ENCODE measurements around the gene WAS. TPM values are rescaled to one million over a fixed set of nuclear protein-coding genes. Genes with fewer than 3 reads are reported as not detected.

Gene WAS
- polyA plus RNA-seq, 1 donor from 2014 or later, result 1.0 TPM

GRCh38 chrX:48663241-48663640 lies 20.4 kb upstream of the WAS start:
- Histone ChIP-seq H2AFZ (ENCODE audit: low read depth, low read length) (no peak overlapping the region), H3K9me2 (ENCODE audit: insufficient read depth, low read length) (no peaks in the 10 kb centered on the region), H3K4me2 (ENCODE audit: low read length) (no peak overlapping the region), H4K20me1 (ENCODE audit: insufficient read depth) (no peaks in the 10 kb centered on the region), H3K79me2 (replicated peaks; ENCODE audit: insufficient read depth, low read length) (no peaks in the 10 kb centered on the region), H3K27me3 (ENCODE audit: insufficient read depth, low read depth, low read length) (no peaks in the 10 kb centered on the region), H3K4me3 (ENCODE audit: low read length) (no peak overlapping the region), H3K9ac (ENCODE audit: low read length) (no peak overlapping the region), H3K36me3 (ENCODE audit: insufficient read depth, low read length) (no peaks in the 10 kb centered on the region), H3K9me3 (ENCODE audit: low read length) (no peaks in the 10 kb centered on the region), H3K27ac (ENCODE audit: low read length) (no peak overlapping the region), H3F3A (ENCODE audit: insufficient read depth, low read length, poor library complexity, severe bottlenecking) (no peaks in the 10 kb centered on the region)
- TF ChIP-seq TAF1 (IDR thresholded peaks at IDR 0.05; ENCODE audit: low read depth) (no peak), RAD21 (conservative IDR thresholded peaks at IDR 0.05) (no peak), EZH2 (IDR thresholded peaks at IDR 0.05; ENCODE audit: borderline replicate concordance, insufficient read depth, low read length, poor library complexity, severe bottlenecking) (no peak)

- H3K27me3 ChIP-seq (ENCODE audit: insufficient read depth, low read depth, low read length), result no peaks in the 10 kb centered on the region
- no peak overlapping the region for H3K9ac ChIP-seq (ENCODE audit: low read length)
- TF ChIP-seq MXI1 (conservative IDR thresholded peaks at IDR 0.05; ENCODE audit: poor library complexity, severe bottlenecking) (no peak), SMC3 (conservative IDR thresholded peaks at IDR 0.05; ENCODE audit: poor library complexity) (no peak), TAF1 (IDR thresholded peaks at IDR 0.05; ENCODE audit: low read depth) (no peak), RAD21 (conservative IDR thresholded peaks at IDR 0.05) (no peak), POLR2AphosphoS5 (IDR thresholded peaks at IDR 0.05) (no peak), EP300 (conservative IDR thresholded peaks at IDR 0.05; ENCODE audit: poor library complexity, severe bottlenecking) (no peak), CTCF (IDR thresholded peaks at IDR 0.05; ENCODE audit: poor library complexity, severe bottlenecking) (no peak), EZH2 (IDR thresholded peaks at IDR 0.05; ENCODE audit: borderline replicate concordance, insufficient read depth, low read length, poor library complexity, severe bottlenecking) (no peak)
- TF ChIP-seq, protein P1, sequence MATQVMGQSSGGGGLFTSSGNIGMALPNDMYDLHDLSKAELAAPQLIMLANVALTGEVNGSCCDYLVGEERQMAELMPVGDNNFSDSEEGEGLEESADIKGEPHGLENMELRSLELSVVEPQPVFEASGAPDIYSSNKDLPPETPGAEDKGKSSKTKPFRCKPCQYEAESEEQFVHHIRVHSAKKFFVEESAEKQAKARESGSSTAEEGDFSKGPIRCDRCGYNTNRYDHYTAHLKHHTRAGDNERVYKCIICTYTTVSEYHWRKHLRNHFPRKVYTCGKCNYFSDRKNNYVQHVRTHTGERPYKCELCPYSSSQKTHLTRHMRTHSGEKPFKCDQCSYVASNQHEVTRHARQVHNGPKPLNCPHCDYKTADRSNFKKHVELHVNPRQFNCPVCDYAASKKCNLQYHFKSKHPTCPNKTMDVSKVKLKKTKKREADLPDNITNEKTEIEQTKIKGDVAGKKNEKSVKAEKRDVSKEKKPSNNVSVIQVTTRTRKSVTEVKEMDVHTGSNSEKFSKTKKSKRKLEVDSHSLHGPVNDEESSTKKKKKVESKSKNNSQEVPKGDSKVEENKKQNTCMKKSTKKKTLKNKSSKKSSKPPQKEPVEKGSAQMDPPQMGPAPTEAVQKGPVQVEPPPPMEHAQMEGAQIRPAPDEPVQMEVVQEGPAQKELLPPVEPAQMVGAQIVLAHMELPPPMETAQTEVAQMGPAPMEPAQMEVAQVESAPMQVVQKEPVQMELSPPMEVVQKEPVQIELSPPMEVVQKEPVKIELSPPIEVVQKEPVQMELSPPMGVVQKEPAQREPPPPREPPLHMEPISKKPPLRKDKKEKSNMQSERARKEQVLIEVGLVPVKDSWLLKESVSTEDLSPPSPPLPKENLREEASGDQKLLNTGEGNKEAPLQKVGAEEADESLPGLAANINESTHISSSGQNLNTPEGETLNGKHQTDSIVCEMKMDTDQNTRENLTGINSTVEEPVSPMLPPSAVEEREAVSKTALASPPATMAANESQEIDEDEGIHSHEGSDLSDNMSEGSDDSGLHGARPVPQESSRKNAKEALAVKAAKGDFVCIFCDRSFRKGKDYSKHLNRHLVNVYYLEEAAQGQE (IDR thresholded peaks at IDR 0.05; ENCODE audit: borderline replicate concordance), result no peak
- H4K20me1 ChIP-seq (ENCODE audit: insufficient read depth), result no peaks in the 10 kb centered on the region
- no peaks in the 10 kb centered on the region for H3K9me3 ChIP-seq (ENCODE audit: low read length)
- no peaks in the 10 kb centered on the region for H3K9me2 ChIP-seq (ENCODE audit: insufficient read depth, low read length)
- no peaks in the 10 kb centered on the region for H3K79me2 ChIP-seq (replicated peaks; ENCODE audit: insufficient read depth, low read length)
- no peaks in the 10 kb centered on the region for H3F3A ChIP-seq (ENCODE audit: insufficient read depth, low read length, poor library complexity, severe bottlenecking)
- no peak overlapping the region for H3K4me3 ChIP-seq (ENCODE audit: low read length)
- no peak overlapping the region for H2AFZ ChIP-seq (ENCODE audit: low read depth, low read length)
- no peaks in the 10 kb centered on the region for H3K36me3 ChIP-seq (ENCODE audit: insufficient read depth, low read length)
- H3K4me2 ChIP-seq (ENCODE audit: low read length), result no peak overlapping the region
- H3K27ac ChIP-seq (ENCODE audit: low read length), result no peak overlapping the region
These were observed 19.4 kb upstream of the WAS start for GRCh38 chrX:48664156-48664555.

- H4K20me1 ChIP-seq (ENCODE audit: insufficient read depth), result no peaks in the 10 kb centered on the region
- H2AFZ ChIP-seq (ENCODE audit: low read depth, low read length), result no peak overlapping the region
- H3K4me2 ChIP-seq (ENCODE audit: low read length), result no peak overlapping the region
- no peaks in the 10 kb centered on the region for H3K36me3 ChIP-seq (ENCODE audit: insufficient read depth, low read length)
- no peak overlapping the region for H3K4me3 ChIP-seq (ENCODE audit: low read length)
- no peaks in the 10 kb centered on the region for H3K9me3 ChIP-seq (ENCODE audit: low read length)
- H3K27ac ChIP-seq (ENCODE audit: low read length), result no peak overlapping the region
- no peak for TF ChIP-seq SMC3 (conservative IDR thresholded peaks at IDR 0.05; ENCODE audit: poor library complexity)
- no peak for TF ChIP-seq EP300 (conservative IDR thresholded peaks at IDR 0.05; ENCODE audit: poor library complexity, severe bottlenecking)
- TF ChIP-seq EZH2 (IDR thresholded peaks at IDR 0.05; ENCODE audit: borderline replicate concordance, insufficient read depth, low read length, poor library complexity, severe bottlenecking), result no peak
- TF ChIP-seq MXI1 (conservative IDR thresholded peaks at IDR 0.05; ENCODE audit: poor library complexity, severe bottlenecking), result no peak
- no peak for TF ChIP-seq CTCF (IDR thresholded peaks at IDR 0.05; ENCODE audit: poor library complexity, severe bottlenecking)
- TF ChIP-seq TAF1 (IDR thresholded peaks at IDR 0.05; ENCODE audit: low read depth), result no peak
- no peak for TF ChIP-seq POLR2AphosphoS5 (IDR thresholded peaks at IDR 0.05)
- TF ChIP-seq, protein P1 (IDR thresholded peaks at IDR 0.05; ENCODE audit: borderline replicate concordance), result no peak
- no peak for TF ChIP-seq RAD21 (conservative IDR thresholded peaks at IDR 0.05)
- no peaks in the 10 kb centered on the region for H3K9me2 ChIP-seq (ENCODE audit: insufficient read depth, low read length)
- H3K27me3 ChIP-seq (ENCODE audit: insufficient read depth, low read depth, low read length), result no peaks in the 10 kb centered on the region
- H3K9ac ChIP-seq (ENCODE audit: low read length), result no peak overlapping the region
- no peaks in the 10 kb centered on the region for H3K79me2 ChIP-seq (replicated peaks; ENCODE audit: insufficient read depth, low read length)
- no peaks in the 10 kb centered on the region for H3F3A ChIP-seq (ENCODE audit: insufficient read depth, low read length, poor library complexity, severe bottlenecking)
These were observed 17.6 kb upstream of the WAS start for GRCh38 chrX:48665991-48666390.

Measured in neural cell (in vitro differentiated cells).